GM23338 (cell line): ENCODE results near the gene UCKL1. TPM values are rescaled to one million over a fixed set of nuclear protein-coding genes. Genes with fewer than 3 reads are reported as not detected.
A peak's percentile ranks its signal among the peaks of the same experiment; 100 is the strongest.

Source experiments
- ATAC-seq: fragments of 200-7000 bp; cut with Tn5 transposase; 3 replicates; pipeline ENCODE4 v1.9.1; 2020
- DNase-seq: peaks from one replicate; pipeline ENCODE4 v3.0.0-alpha.2; 2015; ENCODE audit warnings: low spot score
- H2AFZ ChIP-seq: fragments of 200-600 bp; sonication (generic); 2 replicates; pipeline ENCODE4 v1.8.0; 2016; ENCODE audit warnings: antibody characterized with exemption, mild to moderate bottlenecking, moderate library complexity
- H3F3A ChIP-seq: fragments of 200-600 bp; sonication (generic); replicated peaks from 2 replicates; pipeline ENCODE4 v1.8.0; 2017; ENCODE audit warnings: antibody characterized with exemption, mixed run types, low read depth
- H3K27ac ChIP-seq: fragments of 200-600 bp; sonication (generic); 2 replicates; pipeline ENCODE4 v1.6.1; 2016; ENCODE audit warnings: low read depth
- H3K27me3 ChIP-seq: fragments of 200-600 bp; sonication (generic); 2 replicates; pipeline ENCODE4 v1.8.0; 2016; ENCODE audit warnings: mild to moderate bottlenecking, mixed run types, moderate library complexity; ENCODE audit not compliant: insufficient read depth
- H3K36me3 ChIP-seq: fragments of 200-600 bp; sonication (generic); 2 replicates; pipeline ENCODE4 v1.8.0; 2016; ENCODE audit warnings: mild to moderate bottlenecking; ENCODE audit not compliant: insufficient read depth
- H3K4me1 ChIP-seq: fragments of 200-600 bp; sonication (generic); 2 replicates; pipeline ENCODE4 v1.8.0; 2016; ENCODE audit warnings: mild to moderate bottlenecking, moderate library complexity; ENCODE audit not compliant: insufficient read depth
- H3K4me2 ChIP-seq: fragments of 200-600 bp; sonication (generic); 2 replicates; pipeline ENCODE4 v1.7.1; 2017; ENCODE audit warnings: mixed run types
- H3K4me3 ChIP-seq: fragments of 200-600 bp; sonication (generic); 2 replicates; pipeline ENCODE4 v1.6.1; 2016; ENCODE audit warnings: mixed run types
- H3K79me2 ChIP-seq: fragments of 200-600 bp; sonication (generic); replicated peaks from 2 replicates; pipeline ENCODE4 v1.8.0; 2017; ENCODE audit warnings: mild to moderate bottlenecking; ENCODE audit not compliant: insufficient read depth
- H3K9me2 ChIP-seq: fragments of 200-600 bp; sonication (generic); 2 replicates; pipeline ENCODE4 v1.8.0; 2017; ENCODE audit not compliant: insufficient read depth
- H4K20me1 ChIP-seq: fragments of 200-600 bp; sonication (generic); replicated peaks from 2 replicates; pipeline ENCODE4 v1.8.0; 2017; ENCODE audit warnings: mild to moderate bottlenecking; ENCODE audit not compliant: insufficient read depth
- H3K27ac Mint-ChIP-seq: 2 replicates; pipeline ENCODE4 v1.8.0; 2020; ENCODE audit warnings: inconsistent platforms, mild to moderate bottlenecking, moderate library complexity, mixed read lengths
- H3K27me3 Mint-ChIP-seq: 3 replicates; pipeline ENCODE4 v1.8.0; 2022; ENCODE audit warnings: low read depth, mild to moderate bottlenecking, moderate library complexity, mixed read lengths, inconsistent platforms; ENCODE audit not compliant: insufficient read depth, poor library complexity
- H3K36me3 Mint-ChIP-seq: 3 replicates; pipeline ENCODE4 v1.8.0; 2021; ENCODE audit warnings: low read depth, mild to moderate bottlenecking, inconsistent platforms, moderate library complexity, mixed read lengths
- H3K4me1 Mint-ChIP-seq: 3 replicates; pipeline ENCODE4 v1.8.0; 2020; ENCODE audit warnings: mild to moderate bottlenecking, inconsistent platforms, mixed read lengths
- H3K4me3 Mint-ChIP-seq: 3 replicates; pipeline ENCODE4 v1.8.0; 2021; ENCODE audit warnings: moderate library complexity, mild to moderate bottlenecking, inconsistent platforms, mixed read lengths
- H3K9me3 Mint-ChIP-seq: 3 replicates; pipeline ENCODE4 v1.8.0; 2020; ENCODE audit warnings: moderate library complexity, mild to moderate bottlenecking, inconsistent platforms, mixed read lengths
- CREB1 ChIP-seq: fragments of 250-450 bp; sonication (Bioruptor Pico); IDR thresholded peaks from 2 replicates; pipeline ENCODE4 v1.5.0; 2020; ENCODE audit warnings: low read depth, mild to moderate bottlenecking, moderate library complexity
- CTCF ChIP-seq, 2 experiments: fragments of 200-600 bp in 1 of 2; sonication (generic) in 1 of 2; conservative IDR thresholded peaks; 2 replicates each; pipeline versions ENCODE4 v1.5.1 to v1.6.1; 2016 to 2017; ENCODE audit warnings: antibody characterized with exemption in 2 of 2, low read depth in 2 of 2, mild to moderate bottlenecking in 2 of 2, moderate library complexity in 1 of 2
- ETS1 ChIP-seq: IDR thresholded peaks from 2 replicates; pipeline ENCODE4 v1.6.1; 2016; ENCODE audit warnings: antibody characterized with exemption
- EZH2 ChIP-seq: fragments of 200-600 bp; sonication (generic); IDR thresholded peaks from one replicate; pipeline ENCODE4 v1.8.0; 2017; ENCODE audit warnings: antibody characterized with exemption, mild to moderate bottlenecking, low read depth; ENCODE audit not compliant: unreplicated experiment
- EZH2phosphoT487 ChIP-seq: fragments of 200-600 bp; sonication (generic); IDR thresholded peaks from one replicate; pipeline ENCODE4 v1.8.1; 2018; ENCODE audit warnings: antibody characterized with exemption; ENCODE audit not compliant: unreplicated experiment
- JUNB ChIP-seq: IDR thresholded peaks from one replicate; pipeline ENCODE4 v1.6.1; 2016; ENCODE audit warnings: antibody characterized with exemption; ENCODE audit not compliant: unreplicated experiment
- NANOG ChIP-seq: IDR thresholded peaks from 2 replicates; pipeline ENCODE4 v1.6.1; 2016; ENCODE audit warnings: antibody characterized with exemption, borderline replicate concordance
- POLR2AphosphoS5 ChIP-seq: IDR thresholded peaks from 2 replicates; pipeline ENCODE4 v1.6.1; 2016; ENCODE audit warnings: antibody characterized with exemption, low read depth
- REST ChIP-seq: IDR thresholded peaks from one replicate; pipeline ENCODE4 v1.6.1; 2018; ENCODE audit warnings: antibody characterized with exemption; ENCODE audit not compliant: unreplicated experiment
- STAT1 ChIP-seq: IDR thresholded peaks from one replicate; pipeline ENCODE4 v1.6.1; 2016; ENCODE audit warnings: antibody characterized with exemption; ENCODE audit not compliant: unreplicated experiment
- ZNF114 ChIP-seq: fragments of 250-450 bp; sonication (Bioruptor Pico); IDR thresholded peaks from 2 replicates; pipeline ENCODE4 v1.5.0; 2020; ENCODE audit warnings: mild to moderate bottlenecking, moderate library complexity
- ZNF331 ChIP-seq: fragments of 250-450 bp; sonication (Bioruptor Pico); IDR thresholded peaks from 2 replicates; pipeline ENCODE4 v1.5.0; 2020; ENCODE audit warnings: low read depth, mild to moderate bottlenecking, moderate library complexity
- ZNF462 ChIP-seq: fragments of 250-450 bp; sonication (Bioruptor Pico); IDR thresholded peaks from 2 replicates; pipeline ENCODE4 v1.5.0; 2020; ENCODE audit warnings: mild to moderate bottlenecking, moderate library complexity
- polyA plus RNA-seq: library from polyadenylated mRNA; unstranded; fragments of >200 nt; fragmentation: Nextera tagmentation; extraction: Ambion mirVana; gene quantifications from 2 replicates; pipeline ENCODE4 v1.2.1, GENCODE V29; 2016
- total RNA-seq: library from RNA; depleted of rRNA; stranded (reverse); fragments of >200 nt; shearing (Covaris generic); gene quantifications from 2 replicates; pipeline ENCODE4 v1.2.3, GENCODE V29; 2014

Gene UCKL1
- total and polyA plus RNA-seq, 2 experiments from 2014 or later: 56.8 to 82.5 TPM

GRCh38 chr20:63896264-63897105 is 59.7 kb downstream of the UCKL1 start:
- TF ChIP-seq ZNF331: no peak
- no peak for TF ChIP-seq CREB1 (CRISPR knock-in tag)
- TF ChIP-seq ETS1: no peak
- TF ChIP-seq EZH2: no peak
- TF ChIP-seq ZNF462: no peak
- TF ChIP-seq REST: no peak
- no peak for TF ChIP-seq JUNB
- no peak for TF ChIP-seq ZNF114 (CRISPR knock-in tag)
- no peak for TF ChIP-seq EZH2phosphoT487
- no peak for TF ChIP-seq CTCF (conservative IDR thresholded peaks at IDR 0.05; ENCODE audit: low read depth in 2 of 2)
- no peak for TF ChIP-seq STAT1
- no peak for TF ChIP-seq NANOG
- no peak for TF ChIP-seq POLR2AphosphoS5
- Histone ChIP-seq H2AFZ (no peak overlapping the region), H4K20me1 (peaks cover 19% of the 10 kb centered on the region), H3K79me2 (peaks cover 55% of the 10 kb centered on the region), H3K9me2 (no peaks in the 10 kb centered on the region), H3F3A (peaks cover 18% of the 10 kb centered on the region), H3K4me3 (peak overlapping the region; percentile 66), H3K27ac (0 out of 2 replicates have a peak overlapping the region, but pooled peaks have one; percentile 32), H3K36me3 (no peaks in the 10 kb centered on the region; the same call in 1 of the 2 replicates), H3K27me3 (no peaks in the 10 kb centered on the region), H3K4me2 (peak overlapping the region; percentile 81), H3K4me1 (peaks cover 8% of the 10 kb centered on the region; the same call in 1 of the 2 replicates)
- Mint-ChIP-seq H3K27ac (no peak overlapping the region), H3K27me3 (peaks cover 14% of the 10 kb centered on the region), H3K4me1 (peaks cover 16% of the 10 kb centered on the region), H3K4me3 (peak overlapping the region; percentile 86), H3K9me3 (no peaks in the 10 kb centered on the region), H3K36me3 (0 out of 3 replicates have a peak, but pooled peaks cover 2% of the 10 kb centered on the region)
- DNase-seq (peak; percentile 26), ATAC-seq (peak; percentile 23)
